Mesothelial cell of epicardium (in vitro differentiated cells): Measurements from ENCODE around the gene CEACAM16. TPM values are rescaled to one million over a fixed set of nuclear protein-coding genes. Genes with fewer than 3 reads are reported as not detected.
"Not testable (repeated sequence)": the region's sequence is repeated elsewhere in the genome, so short reads cannot be mapped to it uniquely, and the experiment has no call there.

Source experiments
- DNase-seq, 2 experiments: peaks; one replicate each; pipeline ENCODE4 v3.0.0; 2021; ENCODE audit warnings: low spot score in 2 of 2; ENCODE audit not compliant: unreplicated experiment in 2 of 2
- H3K27ac Mint-ChIP-seq: 2 replicates; pipeline ENCODE4 v1.8.0; 2021; ENCODE audit warnings: mixed read lengths
- H3K27me3 Mint-ChIP-seq: 2 replicates; pipeline ENCODE4 v1.8.0; 2021; ENCODE audit warnings: low read depth, mixed read lengths
- H3K36me3 Mint-ChIP-seq: 2 replicates; pipeline ENCODE4 v1.8.0; 2021; ENCODE audit warnings: mixed read lengths
- H3K4me1 Mint-ChIP-seq: 2 replicates; pipeline ENCODE4 v1.8.0; 2021; ENCODE audit warnings: mixed read lengths
- H3K4me3 Mint-ChIP-seq: 2 replicates; pipeline ENCODE4 v1.8.0; 2021; ENCODE audit warnings: mild to moderate bottlenecking, moderate library complexity, mixed read lengths
- H3K9me3 Mint-ChIP-seq: 2 replicates; pipeline ENCODE4 v1.8.0; 2021; ENCODE audit warnings: mixed read lengths
- total RNA-seq: library from RNA; stranded (reverse); gene quantifications from 3 replicates; pipeline ENCODE4 v1.2.1, GENCODE V29; 2021
- TF ChIP-seq, protein P1 (sequence below): fragments of 200-600 bp; sonication (generic); IDR thresholded peaks from one replicate; pipeline ENCODE4 v1.5.0; 2021; ENCODE audit warnings: antibody characterized with exemption; ENCODE audit not compliant: unreplicated experiment

CEACAM16 gene
- total RNA-seq, 1 donor from 2014 or later = not detected

DNA sequence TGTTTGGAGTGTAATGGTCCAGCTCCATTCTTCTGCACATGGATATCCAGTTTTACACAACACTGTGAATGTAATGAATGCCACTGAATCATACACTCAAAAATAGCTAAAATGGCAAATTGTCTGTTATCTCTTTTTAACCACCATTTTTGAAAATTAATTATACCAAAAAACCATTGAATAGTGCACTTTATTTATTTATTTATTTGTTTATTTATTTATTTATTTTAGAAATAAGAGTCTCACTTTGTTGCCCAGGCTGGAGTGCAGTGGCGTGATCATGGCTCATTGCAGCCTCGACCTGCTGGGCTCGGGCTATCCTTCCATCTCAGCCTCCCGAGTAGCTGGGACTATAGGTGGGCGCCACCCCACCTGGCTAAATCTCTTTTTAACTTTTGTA, 35.0 kb upstream of the CEACAM16 start:
- H3K27me3 Mint-ChIP-seq = no peaks in the 10 kb centered on the region
- peaks cover 11% of the 10 kb centered on the region for H3K36me3 Mint-ChIP-seq
- no peak overlapping the region for H3K27ac Mint-ChIP-seq
- H3K4me1 Mint-ChIP-seq = no peaks in the 10 kb centered on the region
- no peak overlapping the region for H3K4me3 Mint-ChIP-seq
- H3K9me3 Mint-ChIP-seq = no peaks in the 10 kb centered on the region
- TF ChIP-seq, protein P1, sequence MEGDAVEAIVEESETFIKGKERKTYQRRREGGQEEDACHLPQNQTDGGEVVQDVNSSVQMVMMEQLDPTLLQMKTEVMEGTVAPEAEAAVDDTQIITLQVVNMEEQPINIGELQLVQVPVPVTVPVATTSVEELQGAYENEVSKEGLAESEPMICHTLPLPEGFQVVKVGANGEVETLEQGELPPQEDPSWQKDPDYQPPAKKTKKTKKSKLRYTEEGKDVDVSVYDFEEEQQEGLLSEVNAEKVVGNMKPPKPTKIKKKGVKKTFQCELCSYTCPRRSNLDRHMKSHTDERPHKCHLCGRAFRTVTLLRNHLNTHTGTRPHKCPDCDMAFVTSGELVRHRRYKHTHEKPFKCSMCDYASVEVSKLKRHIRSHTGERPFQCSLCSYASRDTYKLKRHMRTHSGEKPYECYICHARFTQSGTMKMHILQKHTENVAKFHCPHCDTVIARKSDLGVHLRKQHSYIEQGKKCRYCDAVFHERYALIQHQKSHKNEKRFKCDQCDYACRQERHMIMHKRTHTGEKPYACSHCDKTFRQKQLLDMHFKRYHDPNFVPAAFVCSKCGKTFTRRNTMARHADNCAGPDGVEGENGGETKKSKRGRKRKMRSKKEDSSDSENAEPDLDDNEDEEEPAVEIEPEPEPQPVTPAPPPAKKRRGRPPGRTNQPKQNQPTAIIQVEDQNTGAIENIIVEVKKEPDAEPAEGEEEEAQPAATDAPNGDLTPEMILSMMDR = no peak
- no peak for DNase-seq

DNA sequence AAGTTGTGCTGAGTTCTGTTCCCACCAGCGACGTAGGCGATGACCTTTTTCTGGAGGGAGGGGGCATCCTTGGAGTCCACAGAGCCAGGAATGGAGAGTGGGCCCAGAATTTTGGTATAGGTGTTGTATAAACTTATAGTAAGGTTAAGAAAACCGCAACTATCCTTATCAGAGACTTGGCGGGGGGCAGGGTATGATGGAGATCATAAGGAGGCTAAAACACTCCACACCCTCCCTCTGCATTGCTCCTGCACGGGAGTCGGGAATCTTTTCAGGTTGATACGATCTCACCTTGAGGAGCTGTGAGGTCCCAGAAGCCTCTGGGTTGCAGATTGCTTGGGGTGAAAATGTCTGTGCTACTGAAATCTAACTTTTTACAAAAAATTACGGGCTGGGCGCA, 34.0 kb upstream of the CEACAM16 start:
- Mint-ChIP-seq H3K4me3 (no peak overlapping the region), H3K27me3 (no peaks in the 10 kb centered on the region), H3K9me3 (no peaks in the 10 kb centered on the region), H3K27ac (no peak overlapping the region), H3K36me3 (peaks cover 11% of the 10 kb centered on the region), H3K4me1 (no peaks in the 10 kb centered on the region)
- no peak for DNase-seq
- TF ChIP-seq, protein P1 = no peak

DNA sequence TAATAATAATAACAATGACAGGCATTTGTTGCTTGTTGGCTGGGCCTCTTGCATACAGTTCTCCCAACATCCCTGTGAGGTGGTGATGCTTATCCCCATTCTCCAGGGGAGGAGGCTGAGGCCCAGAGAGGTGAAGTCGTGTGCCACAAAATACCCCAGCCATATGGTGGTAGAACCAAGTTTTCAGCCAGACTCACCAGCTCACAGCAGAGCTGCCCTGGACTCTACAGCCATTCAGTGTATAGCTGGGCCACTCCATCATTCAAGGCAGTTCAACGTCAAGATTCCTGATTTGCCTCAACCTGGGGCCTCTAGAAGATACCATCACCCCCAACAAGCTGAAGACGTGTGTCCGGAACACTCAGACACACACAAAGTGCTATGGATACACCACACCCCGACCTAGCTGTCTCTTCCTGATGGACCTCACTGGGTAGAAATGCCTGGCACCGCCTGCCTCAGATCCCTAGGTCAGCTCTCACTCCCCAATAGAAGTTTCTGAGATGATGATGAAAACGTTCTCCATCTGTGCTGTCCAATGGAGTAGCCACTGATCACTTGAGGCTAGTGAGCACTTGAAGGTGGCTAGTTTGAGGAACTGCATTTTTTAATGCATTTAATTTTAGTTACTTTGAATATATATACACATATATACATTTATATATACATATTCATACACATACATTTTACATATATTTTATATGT, 31.9 kb upstream of the CEACAM16 start:
- no peak overlapping the region for H3K27ac Mint-ChIP-seq

GRCh38 chr19:44668985-44669764, 29.8 kb upstream of the CEACAM16 start:
- H3K4me1 Mint-ChIP-seq = no peaks in the 10 kb centered on the region
- H3K9me3 Mint-ChIP-seq = peaks cover 4% of the 10 kb centered on the region
- TF ChIP-seq, protein P1 = no peak
- no peaks in the 10 kb centered on the region for H3K27me3 Mint-ChIP-seq
- no peaks in the 10 kb centered on the region for H3K36me3 Mint-ChIP-seq
- H3K4me3 Mint-ChIP-seq = no peak overlapping the region
- no peak for DNase-seq
- H3K27ac Mint-ChIP-seq = no peak overlapping the region

More for the DNA sequence above, 31.9 kb upstream of the CEACAM16 start:
- TF ChIP-seq, protein P1 = no peak
- H3K27me3 Mint-ChIP-seq = no peaks in the 10 kb centered on the region
- peaks cover 7% of the 10 kb centered on the region for H3K36me3 Mint-ChIP-seq
- H3K9me3 Mint-ChIP-seq = no peaks in the 10 kb centered on the region
- H3K4me1 Mint-ChIP-seq = no peaks in the 10 kb centered on the region
- no peak for DNase-seq
- no peak overlapping the region for H3K4me3 Mint-ChIP-seq

DNA sequence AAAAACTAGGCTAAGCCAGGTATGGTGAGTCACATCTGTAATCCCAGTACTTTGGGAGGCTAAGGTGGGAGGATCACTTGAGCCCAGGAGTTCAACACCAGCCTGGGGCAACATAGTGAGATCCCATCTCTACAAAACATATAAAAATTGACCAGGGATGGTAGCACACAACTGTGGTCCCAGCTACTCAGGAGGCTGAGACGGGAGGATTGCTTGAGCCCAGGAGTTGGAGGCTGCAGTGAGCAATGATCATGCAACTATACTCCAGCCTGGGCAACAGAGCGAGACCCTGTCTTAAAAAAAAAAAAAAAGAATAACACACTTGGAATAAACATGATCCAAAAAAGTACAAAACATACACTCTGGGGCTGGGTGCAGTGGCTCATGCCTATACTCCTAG, 28.9 kb upstream of the CEACAM16 start:
- H3K4me1 Mint-ChIP-seq, DNase-seq, H3K36me3 Mint-ChIP-seq, H3K9me3 Mint-ChIP-seq, H3K4me3 Mint-ChIP-seq, H3K27me3 Mint-ChIP-seq, H3K27ac Mint-ChIP-seq: not testable (repeated sequence)

DNA sequence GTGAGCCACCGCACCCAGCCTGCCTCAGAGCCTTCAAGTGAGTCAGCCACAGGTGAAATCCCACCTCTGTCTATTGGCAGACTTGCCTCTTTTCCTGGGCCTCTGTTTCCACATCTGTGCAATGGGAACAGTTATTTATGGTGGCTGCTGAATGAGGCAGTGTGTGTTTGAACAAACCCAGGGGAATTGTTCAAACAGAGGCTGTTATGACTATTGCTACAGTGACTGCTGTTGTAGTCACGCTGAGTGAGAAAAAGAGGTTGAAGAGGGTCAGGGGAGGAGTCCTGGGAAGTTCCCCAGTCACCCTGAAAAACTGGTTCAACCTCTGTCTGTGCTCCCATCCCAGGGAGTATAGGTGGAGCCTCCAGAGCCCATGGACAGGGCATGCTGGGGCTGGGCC, 27.6 kb upstream of the CEACAM16 start, which contains the start of gene CEACAM19:
CEACAM19 (plus strand) TSS at position 83 of the 400 bp plus-strand sequence. CDS start 450 bp downstream, outside the sequence.
- TF ChIP-seq, protein P1 = no peak
- no peak for DNase-seq
- H3K4me1 Mint-ChIP-seq = no peaks in the 10 kb centered on the region
- no peaks in the 10 kb centered on the region for H3K27me3 Mint-ChIP-seq
- no peak within 1 kb of the TSS for H3K27ac Mint-ChIP-seq
- H3K4me3 Mint-ChIP-seq = no peak within 1 kb of the TSS
- no peaks in the 10 kb centered on the region for H3K36me3 Mint-ChIP-seq
- H3K9me3 Mint-ChIP-seq = peaks cover 4% of the 10 kb centered on the region
